ENCODE measurements around the gene PDCD10. TPM values are rescaled to one million over a fixed set of nuclear protein-coding genes. Genes with fewer than 3 reads are reported as not detected.

Gene PDCD10
- total RNA-seq, result 33.5 TPM

DNA sequence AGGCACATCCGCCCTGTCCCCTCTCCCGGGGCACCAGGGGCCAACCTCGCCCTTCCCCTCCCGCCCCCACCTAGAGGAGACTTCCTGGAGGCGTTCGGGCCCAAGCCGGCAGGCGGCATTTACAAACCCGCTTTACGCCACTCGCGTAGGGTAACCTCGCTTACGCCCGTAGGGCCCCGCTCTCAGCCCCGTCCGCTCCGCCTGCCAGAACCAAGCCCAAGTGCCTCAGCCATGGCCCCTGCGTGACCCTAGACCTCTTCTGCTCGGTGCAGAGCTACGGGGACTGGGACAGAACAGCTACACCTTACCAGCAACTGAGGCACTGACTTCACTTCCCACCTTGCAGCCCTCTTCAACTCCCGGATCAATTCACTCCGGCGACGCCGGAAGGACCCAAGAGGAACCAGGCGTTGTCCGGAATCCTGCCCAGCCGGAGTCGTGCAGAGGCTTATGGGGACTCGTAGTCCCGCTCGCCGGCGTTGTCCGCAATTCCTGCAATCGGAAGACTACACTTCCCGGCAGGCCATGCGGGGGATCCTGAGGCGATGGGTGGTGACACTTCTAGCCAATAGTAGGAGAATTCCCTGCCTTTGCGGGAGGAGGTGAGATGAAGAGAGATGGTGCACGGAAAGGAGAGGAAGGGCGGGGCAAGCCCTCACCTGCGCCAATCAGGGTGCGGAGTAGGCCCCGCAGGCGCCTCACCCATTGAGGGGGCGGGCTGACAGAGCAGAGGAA lies at the start of gene PDCD10:
TSS of gene PDCD10 (minus strand) at position 395 of the 735 bp plus-strand sequence. CDS start 14,735 bp downstream, outside the sequence.
- DNase-seq (ENCODE audit: low spot score), result peak; percentile 99

DNA sequence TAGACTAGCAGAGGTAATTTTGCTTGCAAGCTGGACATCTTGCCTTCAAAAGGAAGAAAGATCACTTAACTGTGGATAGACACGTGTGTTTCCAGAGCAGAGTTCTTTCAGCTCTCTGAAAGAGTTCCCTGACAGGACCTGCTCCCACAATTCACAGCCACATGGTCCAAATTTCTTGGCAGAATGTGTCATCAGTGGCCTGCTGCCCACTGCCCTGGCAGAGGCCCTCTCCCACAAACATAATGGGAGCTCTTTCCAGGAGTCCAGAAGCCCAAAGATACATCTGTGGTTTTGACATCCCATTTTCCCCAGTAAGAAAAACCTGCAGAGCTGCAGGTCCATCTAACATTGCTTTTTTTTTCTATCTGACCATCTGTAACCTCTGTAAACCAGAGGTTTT lies 49.1 kb upstream of the PDCD10 start:
- no peak for DNase-seq (ENCODE audit: low spot score)

GRCh38 chr3:167780214-167780883 lies 45.7 kb upstream of the PDCD10 start:
- DNase-seq (ENCODE audit: low spot score), result no peak

GRCh38 chr3:167777356-167777755 lies 42.7 kb upstream of the PDCD10 start:
- no peak for DNase-seq (ENCODE audit: low spot score)

- DNase-seq (ENCODE audit: low spot score), result no peak
Measured at GRCh38 chr3:167776066-167776685, 41.5 kb upstream of the PDCD10 start.

DNA sequence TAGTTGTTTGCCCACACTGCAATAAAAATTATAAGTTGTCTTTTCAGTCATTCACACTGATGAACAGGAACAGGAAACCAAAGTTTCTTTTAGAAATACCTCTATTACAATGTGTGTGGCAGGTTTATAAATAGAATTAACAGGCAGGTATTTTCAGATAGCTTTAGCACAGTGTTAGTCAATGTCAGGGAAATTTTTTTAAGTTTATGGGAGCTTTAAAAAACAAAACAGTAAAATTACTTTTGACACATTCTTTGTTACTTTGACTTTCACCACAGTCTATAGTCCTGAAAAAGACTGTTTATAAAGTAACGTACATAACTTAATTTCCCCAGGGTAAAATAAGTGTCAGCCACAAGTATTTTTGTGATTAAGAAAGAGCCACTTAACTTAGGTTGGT lies 38.9 kb upstream of the PDCD10 start:
- no peak for DNase-seq (ENCODE audit: low spot score)

DNA sequence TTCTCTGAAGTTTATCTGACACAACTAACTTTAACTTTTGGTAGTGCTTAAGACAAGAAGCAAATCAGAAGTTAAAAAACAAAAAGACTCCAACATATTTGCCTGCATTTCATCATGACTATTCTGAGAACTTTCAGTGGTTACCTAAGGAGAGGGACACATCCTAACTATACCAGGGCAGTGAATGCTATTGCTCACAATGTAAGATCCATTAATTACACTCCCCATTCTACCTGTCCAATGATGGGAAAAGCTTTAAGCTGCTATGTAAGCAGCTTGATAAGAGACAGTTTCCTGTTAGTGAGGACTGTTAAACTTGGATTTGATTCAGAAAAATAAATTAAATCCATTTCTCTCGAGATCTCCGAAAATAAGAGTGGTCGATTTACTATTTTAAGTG lies 38.3 kb upstream of the PDCD10 start:
- DNase-seq (ENCODE audit: low spot score), result no peak

GRCh38 chr3:167762296-167762695 lies 27.6 kb upstream of the PDCD10 start:
- no peak for DNase-seq (ENCODE audit: low spot score)

- DNase-seq (ENCODE audit: low spot score), result no peak
Measured at GRCh38 chr3:167761302-167761701, 26.6 kb upstream of the PDCD10 start.

GRCh38 chr3:167754049-167754448 lies 19.4 kb upstream of the PDCD10 start:
- DNase-seq (ENCODE audit: low spot score), result no peak

- no peak for DNase-seq (ENCODE audit: low spot score)
Measured at GRCh38 chr3:167750272-167750971, 15.7 kb upstream of the PDCD10 start.

- DNase-seq (ENCODE audit: low spot score), result no peak
Measured at GRCh38 chr3:167749728-167750127, 15.0 kb upstream of the PDCD10 start.

DNA sequence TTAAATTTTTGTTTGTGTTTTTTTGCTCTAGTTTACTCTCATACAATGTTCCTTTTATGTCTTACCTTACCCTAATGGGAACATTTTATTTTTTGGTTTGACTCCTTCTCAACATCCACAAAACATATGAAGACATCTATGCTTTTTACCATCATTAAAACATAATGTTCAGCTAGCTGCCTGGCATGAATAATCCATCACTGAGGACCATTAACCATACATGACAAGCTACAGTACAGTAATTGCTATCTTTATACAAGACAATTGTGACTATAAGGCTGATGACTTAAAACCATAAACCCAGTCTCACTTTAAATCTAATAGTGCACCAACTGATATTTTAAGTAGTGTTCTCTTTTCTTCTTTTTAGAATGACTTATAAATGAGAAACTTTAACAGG lies 14.5 kb upstream of the PDCD10 start:
- no peak for DNase-seq (ENCODE audit: low spot score)

GRCh38 chr3:167743799-167744198 lies 9.1 kb upstream of the PDCD10 start:
- no peak for DNase-seq (ENCODE audit: low spot score)

DNA sequence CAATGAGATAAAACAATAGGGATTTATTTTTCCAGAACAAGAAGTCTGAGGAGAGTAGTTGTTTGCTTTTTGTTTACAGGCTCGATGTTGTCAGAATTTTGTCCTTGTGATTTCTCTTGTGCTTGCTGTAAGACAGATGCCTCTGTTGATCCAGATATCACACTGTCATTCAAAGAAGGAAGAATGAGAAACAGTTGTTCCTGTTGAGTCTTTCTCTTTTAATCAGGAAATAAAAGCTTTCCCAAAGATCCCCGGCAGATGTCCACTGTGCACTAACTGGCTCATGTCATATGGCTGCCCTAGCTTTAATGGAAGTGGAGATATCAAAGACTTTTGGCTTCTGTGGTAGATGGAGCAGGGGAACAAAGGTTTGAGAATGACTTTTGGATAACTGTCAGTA lies 7.6 kb upstream of the PDCD10 start:
- no peak for DNase-seq (ENCODE audit: low spot score)

DNA sequence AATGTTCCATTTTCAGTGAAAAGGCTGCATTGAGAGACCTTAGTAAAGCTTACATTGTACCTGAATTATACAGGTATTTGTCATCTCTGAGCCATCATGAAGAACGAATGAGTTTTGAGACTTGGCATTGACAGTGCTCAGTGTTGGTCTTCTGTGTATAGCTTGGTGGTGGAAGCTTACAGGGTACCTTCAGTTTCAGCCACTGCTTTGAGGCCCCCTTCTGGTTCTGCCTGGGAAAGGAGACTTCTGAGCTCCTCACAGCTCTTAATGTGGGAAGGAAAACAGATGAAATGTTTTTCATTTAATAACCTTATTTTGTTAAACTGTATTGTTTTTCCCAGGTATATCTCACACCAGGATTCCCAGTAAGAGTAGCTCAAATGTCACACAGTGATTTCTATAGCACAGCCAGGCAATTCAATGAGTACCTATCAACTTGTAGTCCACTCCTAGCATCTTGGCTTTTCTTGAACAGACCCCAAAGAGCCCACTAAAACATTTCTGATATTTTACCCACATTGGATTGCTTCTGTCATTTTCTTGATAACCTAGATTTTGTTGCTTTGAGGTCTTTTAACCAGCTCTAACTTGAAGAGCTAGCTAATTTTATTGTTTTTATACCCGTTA lies 6.4 kb upstream of the PDCD10 start:
- no peak for DNase-seq (ENCODE audit: low spot score)

GRCh38 chr3:167739190-167739810 lies 4.6 kb upstream of the PDCD10 start:
- DNase-seq (ENCODE audit: low spot score), result no peak

DNA sequence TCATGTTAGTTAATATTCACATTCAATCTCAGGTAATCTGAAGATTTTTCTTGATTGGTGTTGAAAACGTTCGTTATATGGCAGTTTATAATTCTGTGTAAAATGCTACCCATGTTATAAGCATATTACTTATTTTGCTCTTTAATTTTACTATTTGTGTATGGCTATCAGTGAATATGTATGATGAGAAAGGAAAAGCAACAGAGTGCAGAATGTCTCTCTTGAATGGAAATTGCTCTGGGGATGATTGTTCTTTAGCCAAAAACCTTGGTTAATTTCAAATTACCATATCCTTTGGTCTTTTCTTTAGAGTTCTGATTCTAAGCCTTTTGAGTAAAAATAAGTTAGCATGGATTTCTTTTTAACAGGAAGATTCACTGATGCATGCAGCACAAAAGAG lies 3.3 kb upstream of the PDCD10 start:
- DNase-seq (ENCODE audit: low spot score), result no peak

- DNase-seq (ENCODE audit: low spot score), result no peak
Measured at GRCh38 chr3:167736997-167737396, 2.3 kb upstream of the PDCD10 start.

DNA sequence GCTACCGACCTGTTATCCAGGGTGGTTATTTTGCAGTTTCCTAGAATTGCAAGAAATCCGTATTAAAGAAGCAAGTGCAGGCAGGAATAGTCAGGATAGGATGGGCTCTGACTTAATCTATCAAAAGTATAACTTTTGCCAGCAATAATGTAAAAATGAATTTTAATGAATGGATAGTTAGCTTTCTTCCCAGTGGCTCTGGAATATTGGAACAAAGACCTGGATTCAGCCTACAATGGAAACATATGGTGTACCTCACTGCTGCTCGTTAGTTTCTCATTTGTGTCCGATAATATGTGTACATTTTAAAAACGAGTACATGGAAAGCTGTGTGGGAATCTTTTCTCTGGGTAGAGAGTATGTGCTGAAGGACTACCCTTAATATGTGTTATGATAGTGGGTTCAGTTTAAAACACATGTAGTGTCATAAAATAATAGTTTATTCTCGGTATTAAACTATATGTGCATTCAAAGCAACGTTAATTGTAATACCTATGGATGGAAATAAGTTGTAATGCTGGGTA lies 1.6 kb upstream of the PDCD10 start:
- DNase-seq (ENCODE audit: low spot score), result no peak
